OCI-LY3 (cell line): ENCODE data around the gene RNGTT.
"Not testable (repeated sequence)": the region's sequence is repeated elsewhere in the genome, so short reads cannot be mapped to it uniquely, and the experiment has no call there.

Experiments used
- H2AFZ ChIP-seq: fragments of 200-600, 300-600 bp; shearing (Covaris generic); 2 replicates; pipeline ENCODE4 v1.6.0; 2014; ENCODE audit warnings: antibody characterized with exemption, low read depth, low read length
- H3K27ac ChIP-seq: fragments of 200-600, 300-600 bp; sonication (generic); 2 replicates; pipeline ENCODE4 v1.5.1; 2014; ENCODE audit warnings: mild to moderate bottlenecking, low read length, moderate library complexity, mixed read lengths
- H3K27me3 ChIP-seq: fragments of 200-600, 300-600 bp; sonication (generic); 2 replicates; pipeline ENCODE4 v1.6.1; 2014; ENCODE audit warnings: low read depth, low read length, mixed read lengths
- H3K36me3 ChIP-seq: fragments of 200-600, 300-600 bp; sonication (generic); replicated peaks from 2 replicates; pipeline ENCODE3; 2014; ENCODE audit warnings: low read depth, low read length, mixed read lengths
- H3K4me1 ChIP-seq: fragments of 300-600, 200-600 bp; sonication (generic); 2 replicates; pipeline ENCODE4 v1.6.1; 2014; ENCODE audit warnings: low read length, mixed read lengths
- H3K4me2 ChIP-seq: fragments of 200-600, 300-600 bp; sonication (generic); 2 replicates; pipeline ENCODE4 v1.6.1; 2014; ENCODE audit warnings: low read length, mixed read lengths
- H3K4me3 ChIP-seq: fragments of 300-600, 200-600 bp; sonication (generic); 2 replicates; pipeline ENCODE4 v1.5.1; 2014; ENCODE audit warnings: antibody characterized with exemption, mild to moderate bottlenecking, low read length, moderate library complexity
- H3K79me2 ChIP-seq: fragments of 300-600, 200-600 bp; shearing (Covaris generic); 2 replicates; pipeline ENCODE4 v1.6.1; 2014; ENCODE audit warnings: mild to moderate bottlenecking, low read length, mixed read lengths
- H3K9ac ChIP-seq: fragments of 300-600, 200-600 bp; shearing (Covaris generic); 2 replicates; pipeline ENCODE4 v1.6.0; 2014; ENCODE audit warnings: mild to moderate bottlenecking, low read length, moderate library complexity
- H3K9me3 ChIP-seq: fragments of 200-600, 300-600 bp; shearing (Covaris generic); 2 replicates; pipeline ENCODE4 v1.6.1; 2014; ENCODE audit warnings: low read length, mixed read lengths; ENCODE audit not compliant: insufficient read depth
- H4K20me1 ChIP-seq: fragments of 200-600, 300-600 bp; sonication (generic); 2 replicates; pipeline ENCODE4 v1.6.1; 2016; ENCODE audit warnings: low read length, mixed read lengths; ENCODE audit not compliant: insufficient read depth
- EZH2phosphoT487 ChIP-seq: fragments of 200-600 bp; shearing (Covaris generic); IDR thresholded peaks from 2 replicates; pipeline ENCODE4 v1.6.1; 2018; ENCODE audit warnings: antibody characterized with exemption, mixed run types, low read depth
- TF ChIP-seq, protein P1 (sequence below): fragments of 200-600, 300-600 bp; sonication (generic); IDR thresholded peaks from 2 replicates; pipeline ENCODE4 v1.5.1; 2014; ENCODE audit warnings: antibody characterized with exemption, low read length, low read depth

The RNGTT gene

DNA sequence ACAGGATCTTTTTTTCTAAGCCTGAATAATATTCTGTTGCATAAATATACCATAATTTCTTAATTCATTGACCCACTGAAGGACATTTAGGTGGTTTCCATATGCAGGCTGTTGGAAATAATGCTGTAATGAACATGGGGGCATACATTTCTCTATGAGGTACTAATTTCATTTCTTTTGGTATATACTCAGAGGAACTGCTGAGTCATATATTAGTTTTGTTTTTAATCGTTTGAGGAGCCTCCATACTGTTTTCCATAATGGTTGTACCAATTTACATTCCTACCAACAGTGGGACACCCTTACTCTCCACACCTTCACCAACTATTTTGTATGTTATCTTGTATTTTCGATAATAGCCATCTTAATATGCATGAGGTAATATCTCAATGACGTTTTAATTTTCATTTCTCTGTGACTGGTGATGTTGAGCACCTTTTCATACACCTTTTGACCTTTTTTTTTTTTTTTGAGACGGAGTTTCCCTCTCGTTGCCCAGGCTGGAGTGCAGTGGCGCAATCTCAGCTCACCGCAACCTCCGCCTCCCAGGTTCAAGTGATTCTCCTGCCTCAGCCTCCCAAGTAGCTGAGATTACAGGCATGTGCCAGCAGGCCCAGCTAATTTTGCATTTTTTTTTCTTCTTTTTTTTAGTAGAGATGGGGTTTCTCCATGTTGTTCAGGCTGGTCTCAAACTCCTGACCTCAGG, 187.4 kb downstream of the RNGTT start:
- Histone ChIP-seq H3K27ac (peak overlapping the region; percentile 56), H3K4me2 (peak overlapping the region; percentile 45), H3K9ac (no peak overlapping the region), H3K4me1 (peaks cover 31% of the 10 kb centered on the region), H2AFZ (no peak overlapping the region), H4K20me1 (no peaks in the 10 kb centered on the region), H3K36me3 (peaks cover 19% of the 10 kb centered on the region), H3K9me3 (0 out of 2 replicates have a peak, but pooled peaks cover 7% of the 10 kb centered on the region), H3K27me3 (no peaks in the 10 kb centered on the region), H3K79me2 (no peaks in the 10 kb centered on the region), H3K4me3 (no peak overlapping the region)
- no peak for TF ChIP-seq EZH2phosphoT487
- TF ChIP-seq, protein P1, sequence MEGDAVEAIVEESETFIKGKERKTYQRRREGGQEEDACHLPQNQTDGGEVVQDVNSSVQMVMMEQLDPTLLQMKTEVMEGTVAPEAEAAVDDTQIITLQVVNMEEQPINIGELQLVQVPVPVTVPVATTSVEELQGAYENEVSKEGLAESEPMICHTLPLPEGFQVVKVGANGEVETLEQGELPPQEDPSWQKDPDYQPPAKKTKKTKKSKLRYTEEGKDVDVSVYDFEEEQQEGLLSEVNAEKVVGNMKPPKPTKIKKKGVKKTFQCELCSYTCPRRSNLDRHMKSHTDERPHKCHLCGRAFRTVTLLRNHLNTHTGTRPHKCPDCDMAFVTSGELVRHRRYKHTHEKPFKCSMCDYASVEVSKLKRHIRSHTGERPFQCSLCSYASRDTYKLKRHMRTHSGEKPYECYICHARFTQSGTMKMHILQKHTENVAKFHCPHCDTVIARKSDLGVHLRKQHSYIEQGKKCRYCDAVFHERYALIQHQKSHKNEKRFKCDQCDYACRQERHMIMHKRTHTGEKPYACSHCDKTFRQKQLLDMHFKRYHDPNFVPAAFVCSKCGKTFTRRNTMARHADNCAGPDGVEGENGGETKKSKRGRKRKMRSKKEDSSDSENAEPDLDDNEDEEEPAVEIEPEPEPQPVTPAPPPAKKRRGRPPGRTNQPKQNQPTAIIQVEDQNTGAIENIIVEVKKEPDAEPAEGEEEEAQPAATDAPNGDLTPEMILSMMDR: no peak

DNA sequence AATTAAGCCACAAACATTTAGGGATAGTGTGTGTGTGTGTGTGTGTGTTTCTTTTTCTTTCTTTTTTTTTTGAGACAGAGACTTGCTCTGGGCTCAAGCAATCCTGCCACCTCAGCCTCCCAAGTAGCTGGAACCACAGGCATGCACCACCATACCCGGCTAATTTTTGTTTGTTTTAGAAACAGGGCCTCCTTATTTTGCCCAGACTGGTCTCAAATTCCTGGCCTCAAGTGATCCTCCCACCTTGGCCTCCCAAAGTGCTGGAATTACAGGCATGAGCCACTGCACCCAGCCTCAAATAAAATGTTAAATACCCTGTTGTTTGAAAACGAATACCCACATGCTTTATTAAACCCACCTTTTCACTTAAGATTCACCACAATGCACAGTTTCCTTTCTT, 195.3 kb downstream of the RNGTT start:
- H3K9ac ChIP-seq, H3K4me2 ChIP-seq, H3K27me3 ChIP-seq, H3K27ac ChIP-seq, H4K20me1 ChIP-seq, H2AFZ ChIP-seq, H3K4me1 ChIP-seq, H3K4me3 ChIP-seq, H3K36me3 ChIP-seq, H3K9me3 ChIP-seq, H3K79me2 ChIP-seq: not testable (repeated sequence)

DNA sequence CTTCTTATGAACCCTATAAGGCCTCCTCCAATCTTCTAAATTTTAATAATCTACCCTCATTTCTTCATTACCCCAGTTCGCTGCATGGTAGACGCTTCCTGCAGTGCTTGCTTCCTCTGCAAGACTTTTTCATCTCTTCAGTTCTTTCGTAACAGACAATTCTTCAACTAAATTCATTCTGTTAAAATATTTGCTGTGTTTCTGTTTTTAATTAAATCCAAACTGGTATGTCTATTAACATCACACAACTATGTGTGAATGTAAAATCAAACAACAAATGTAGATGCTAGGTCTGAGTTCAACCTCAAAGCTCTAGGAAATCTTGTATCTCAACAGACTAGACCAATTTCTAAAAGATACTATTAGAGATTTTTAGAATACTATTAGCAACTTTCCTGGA, 199.3 kb downstream of the RNGTT start:
- H3K4me2 ChIP-seq: no peak overlapping the region
- no peaks in the 10 kb centered on the region for H3K9me3 ChIP-seq
- no peaks in the 10 kb centered on the region for H3K79me2 ChIP-seq
- peaks cover 30% of the 10 kb centered on the region for H3K4me1 ChIP-seq
- H3K27ac ChIP-seq: no peak overlapping the region
- no peaks in the 10 kb centered on the region for H4K20me1 ChIP-seq
- H3K4me3 ChIP-seq: no peak overlapping the region
- H3K9ac ChIP-seq: no peak overlapping the region
- H2AFZ ChIP-seq: no peak overlapping the region
- H3K36me3 ChIP-seq: peaks cover 6% of the 10 kb centered on the region
- no peaks in the 10 kb centered on the region for H3K27me3 ChIP-seq
- no peak for TF ChIP-seq EZH2phosphoT487
- TF ChIP-seq, protein P1: no peak

DNA sequence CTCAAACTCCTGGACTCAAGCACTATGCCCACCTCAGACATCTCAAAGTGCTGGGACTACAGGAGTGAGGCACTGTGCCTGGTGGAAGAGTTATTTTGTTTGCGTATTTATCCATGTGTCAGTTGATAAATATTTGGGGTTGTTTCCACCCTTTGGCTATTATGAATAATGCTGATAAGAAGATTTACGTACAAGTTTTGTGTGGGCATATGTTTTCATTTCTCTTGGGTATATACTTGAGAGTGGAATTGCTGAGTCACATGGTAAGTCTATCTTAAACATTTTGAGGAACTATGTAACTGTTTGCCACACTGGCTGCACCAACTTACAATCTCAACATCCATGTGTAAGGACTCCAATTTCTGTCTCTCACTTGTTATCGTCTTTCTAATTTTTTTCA, 200.3 kb downstream of the RNGTT start:
- Histone ChIP-seq H3K79me2 (no peaks in the 10 kb centered on the region), H3K4me2 (no peak overlapping the region), H3K27ac (no peak overlapping the region), H4K20me1 (no peaks in the 10 kb centered on the region), H3K9me3 (no peaks in the 10 kb centered on the region), H2AFZ (no peak overlapping the region), H3K4me1 (peaks cover 30% of the 10 kb centered on the region), H3K27me3 (no peaks in the 10 kb centered on the region), H3K9ac (no peak overlapping the region), H3K4me3 (no peak overlapping the region), H3K36me3 (peaks cover 6% of the 10 kb centered on the region)
- TF ChIP-seq EZH2phosphoT487: no peak
- TF ChIP-seq, protein P1: no peak
